ENCODE data around the gene REV3L. TPM values are rescaled to one million over a fixed set of nuclear protein-coding genes. Genes with fewer than 3 reads are reported as not detected.

Gene REV3L
- total and polyA plus RNA-seq, 2 donors (not counting 3 experiments of a cell fraction or from before 2014, with no cell fraction given), result 6.0 to 22.7 TPM

DNA sequence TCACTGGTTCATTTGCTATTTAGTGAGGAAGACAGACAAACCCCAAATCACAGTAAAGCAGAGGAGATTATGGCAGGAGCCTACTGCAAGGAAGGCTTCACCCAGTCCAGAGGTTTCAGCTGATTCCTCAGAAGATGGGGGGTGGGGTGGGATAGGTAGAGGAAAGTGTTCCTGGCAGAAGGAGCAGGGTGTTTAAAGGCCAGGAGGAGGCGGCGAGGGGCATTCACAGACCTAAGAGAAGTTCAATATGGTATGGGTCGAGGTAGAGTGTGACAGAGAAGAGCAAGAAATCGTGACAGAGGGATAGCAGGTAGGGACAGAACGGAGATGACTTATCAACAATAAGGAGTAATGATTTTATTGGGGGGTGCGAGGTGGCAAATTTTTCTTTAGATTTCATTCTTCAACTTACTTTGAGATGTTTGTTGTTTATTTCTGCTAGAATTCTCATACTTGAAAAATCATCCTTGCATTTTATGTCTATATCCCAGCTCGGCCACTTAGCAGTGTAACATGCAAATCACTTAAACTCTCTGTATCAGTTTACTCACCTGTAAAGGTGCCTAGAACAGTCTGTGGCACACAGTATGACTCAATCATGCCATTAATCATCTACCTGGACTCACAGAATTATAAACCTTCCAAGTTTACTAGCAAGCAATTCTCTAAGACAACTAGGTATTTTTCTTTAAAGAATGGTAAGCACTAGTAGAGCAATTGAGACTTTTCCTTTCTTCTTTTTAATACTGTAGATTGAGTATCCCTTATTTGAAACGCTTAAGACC, 176.7 kb downstream of the REV3L start:
- intact Hi-C loops (cut with micrococcal nuclease), result no loop called here
- DNase-seq (ENCODE audit: low read depth, low spot score) (no peak), FAIRE-seq (no peak)
- Histone ChIP-seq H3K9ac (replicated peaks; ENCODE audit: extremely low read depth, insufficient read depth, low read length) (no peak overlapping the region), H3K27me3 (ENCODE audit: control insufficient read depth in 2 of 2, insufficient read depth in 2 of 2, low read length in 2 of 2) (no peaks in the 10 kb centered on the region), H3K79me2 (ENCODE audit: control insufficient read depth, insufficient read depth, low read length) (no peaks in the 10 kb centered on the region), H3K36me3 (ENCODE audit: control insufficient read depth in 2 of 2, extremely low read depth in 1 of 2, insufficient read depth in 2 of 2, low read length in 2 of 2) (peaks cover 4 to 5% of the 10 kb centered on the region in 2 experiments), H2AFZ (ENCODE audit: low read depth, low read length) (no peak overlapping the region), H4K20me1 (replicated peaks; ENCODE audit: control insufficient read depth, extremely low read depth, insufficient read depth, low read length) (no peaks in the 10 kb centered on the region), H3K9me1 (replicated peaks; ENCODE audit: control insufficient read depth, extremely low read depth, insufficient read depth, low read length) (no peaks in the 10 kb centered on the region), H3K27ac (ENCODE audit: insufficient read depth, low read depth, low read length) (no peak overlapping the region), H3K9me3 (replicated peaks; ENCODE audit: control insufficient read depth, insufficient read depth, low read length) (no peaks in the 10 kb centered on the region), H3K4me3 (replicated peaks in 1 of 3; ENCODE audit: insufficient read depth in 1 of 3, low read depth in 1 of 3, low read length in 3 of 3) (no peak overlapping the region), H3K4me2 (ENCODE audit: insufficient read depth, low read length) (no peak overlapping the region), H3K4me1 (ENCODE audit: control insufficient read depth, extremely low read depth, insufficient read depth, low read length) (no peaks in the 10 kb centered on the region)
- CTCF ChIA-PET, result interaction anchor here (1.3 kb wide), 1 partner anchor 9 kb away, joined by 3 read pairs; no protein-coding TSS in a partner anchor
- BruUV-seq (replicated peaks), result no TSS peak
- TF ChIP-seq, protein P1, sequence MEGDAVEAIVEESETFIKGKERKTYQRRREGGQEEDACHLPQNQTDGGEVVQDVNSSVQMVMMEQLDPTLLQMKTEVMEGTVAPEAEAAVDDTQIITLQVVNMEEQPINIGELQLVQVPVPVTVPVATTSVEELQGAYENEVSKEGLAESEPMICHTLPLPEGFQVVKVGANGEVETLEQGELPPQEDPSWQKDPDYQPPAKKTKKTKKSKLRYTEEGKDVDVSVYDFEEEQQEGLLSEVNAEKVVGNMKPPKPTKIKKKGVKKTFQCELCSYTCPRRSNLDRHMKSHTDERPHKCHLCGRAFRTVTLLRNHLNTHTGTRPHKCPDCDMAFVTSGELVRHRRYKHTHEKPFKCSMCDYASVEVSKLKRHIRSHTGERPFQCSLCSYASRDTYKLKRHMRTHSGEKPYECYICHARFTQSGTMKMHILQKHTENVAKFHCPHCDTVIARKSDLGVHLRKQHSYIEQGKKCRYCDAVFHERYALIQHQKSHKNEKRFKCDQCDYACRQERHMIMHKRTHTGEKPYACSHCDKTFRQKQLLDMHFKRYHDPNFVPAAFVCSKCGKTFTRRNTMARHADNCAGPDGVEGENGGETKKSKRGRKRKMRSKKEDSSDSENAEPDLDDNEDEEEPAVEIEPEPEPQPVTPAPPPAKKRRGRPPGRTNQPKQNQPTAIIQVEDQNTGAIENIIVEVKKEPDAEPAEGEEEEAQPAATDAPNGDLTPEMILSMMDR (IDR thresholded peaks at IDR 0.05; ENCODE audit: extremely low read depth in 1 of 2, insufficient read depth in 1 of 2, low read depth in 1 of 2, low read length in 2 of 2), result no peak
- TF ChIP-seq MYC (IDR thresholded peaks at IDR 0.05; ENCODE audit: low read depth, low read length) (no peak), JUN (IDR thresholded peaks at IDR 0.05; ENCODE audit: borderline replicate concordance, insufficient read depth, insufficient read length, low read depth) (no peak), POLR2A (IDR thresholded peaks at IDR 0.05; ENCODE audit: low read depth, low read length) (no peak), FOS (IDR thresholded peaks at IDR 0.05; ENCODE audit: borderline replicate concordance, insufficient read depth, low read length) (no peak), GATA2 (IDR thresholded peaks at IDR 0.05; ENCODE audit: insufficient read depth, insufficient read length, low read depth, low read length) (no peak), POLR2AphosphoS5 (IDR thresholded peaks at IDR 0.05; ENCODE audit: insufficient read depth, low read depth, low read length) (no peak), EZH2 (IDR thresholded peaks at IDR 0.05; ENCODE audit: borderline replicate concordance, low read depth, low read length, severe bottlenecking) (no peak)
- TF ChIP-seq, protein P2, sequence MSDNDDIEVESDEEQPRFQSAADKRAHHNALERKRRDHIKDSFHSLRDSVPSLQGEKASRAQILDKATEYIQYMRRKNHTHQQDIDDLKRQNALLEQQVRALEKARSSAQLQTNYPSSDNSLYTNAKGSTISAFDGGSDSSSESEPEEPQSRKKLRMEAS (IDR thresholded peaks at IDR 0.05; ENCODE audit: insufficient read depth, insufficient read length), result no peak
- POLR2A ChIA-PET, result no interaction called here
- dilution Hi-C loops (cut with MboI; ENCODE audit: extremely low pct_ligation_motif_present, low sequenced_read_pairs), result no loop called here

Measured in endothelial cell of umbilical vein (primary cell).